GM19193 (cell line): Measurements from ENCODE around the gene SMIM10.

Experiments used
- POLR2A ChIP-seq: IDR thresholded peaks from 4 replicates; pipeline ENCODE4 v1.6.1; 2011; ENCODE audit not compliant: insufficient read depth, insufficient read length; ENCODE audit errors: extremely low read depth

Gene SMIM10

DNA sequence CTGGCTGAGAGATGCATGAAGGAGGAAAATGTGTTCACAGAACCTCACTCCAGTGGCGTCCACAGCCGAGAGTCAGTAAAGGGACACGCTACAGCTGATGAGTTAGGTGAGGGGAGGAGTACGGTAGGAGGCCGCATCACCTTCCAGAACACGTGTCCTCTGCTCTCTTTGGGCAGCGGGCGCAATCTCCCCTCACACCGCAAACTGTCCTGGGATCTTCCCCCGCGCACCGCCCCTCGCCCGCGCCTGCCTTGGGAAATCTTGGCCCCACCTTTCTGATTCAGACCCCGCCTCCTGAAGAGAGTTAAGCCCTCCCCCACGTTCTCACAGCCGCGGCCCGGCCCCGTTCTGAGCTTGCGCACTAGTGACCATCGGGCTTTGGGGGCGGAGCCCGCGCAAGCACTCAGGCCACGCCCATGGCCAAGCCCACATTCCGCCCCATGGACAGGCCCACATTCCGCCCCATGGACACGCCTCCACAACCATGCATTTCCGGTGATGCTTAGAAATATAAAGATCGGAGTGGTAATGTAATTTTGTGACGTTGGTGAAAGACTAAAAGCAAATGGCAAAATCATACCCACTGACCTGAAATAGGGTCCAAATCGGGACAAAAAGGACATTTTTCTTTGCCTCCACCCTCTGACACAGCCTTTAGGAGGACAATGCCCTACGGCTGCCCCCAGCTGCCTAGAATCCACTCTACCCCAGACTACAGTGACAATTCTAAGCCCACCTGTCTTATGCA is 13.3 kb downstream of the SMIM10 start:
- TF ChIP-seq POLR2A = no peak

DNA sequence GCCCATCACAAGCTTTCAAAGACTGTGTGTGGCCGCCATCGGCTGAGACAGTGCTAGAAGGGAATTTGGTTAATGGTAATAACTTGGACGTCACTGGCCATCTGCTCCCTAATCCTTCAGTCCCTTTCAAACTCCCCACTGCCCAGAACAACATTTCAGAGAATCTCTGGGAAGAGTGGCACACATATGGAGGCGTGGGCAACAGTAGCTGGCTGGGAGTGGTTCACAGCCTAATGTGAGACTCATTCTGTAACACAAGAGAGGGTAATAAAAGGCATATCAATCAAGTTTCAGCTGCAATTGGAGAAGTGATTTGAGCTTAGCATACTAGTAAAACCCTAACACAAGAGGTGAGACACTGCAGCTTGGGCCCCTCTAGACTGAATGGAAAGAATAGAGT is 15.4 kb downstream of the SMIM10 start:
- TF ChIP-seq POLR2A = no peak

DNA sequence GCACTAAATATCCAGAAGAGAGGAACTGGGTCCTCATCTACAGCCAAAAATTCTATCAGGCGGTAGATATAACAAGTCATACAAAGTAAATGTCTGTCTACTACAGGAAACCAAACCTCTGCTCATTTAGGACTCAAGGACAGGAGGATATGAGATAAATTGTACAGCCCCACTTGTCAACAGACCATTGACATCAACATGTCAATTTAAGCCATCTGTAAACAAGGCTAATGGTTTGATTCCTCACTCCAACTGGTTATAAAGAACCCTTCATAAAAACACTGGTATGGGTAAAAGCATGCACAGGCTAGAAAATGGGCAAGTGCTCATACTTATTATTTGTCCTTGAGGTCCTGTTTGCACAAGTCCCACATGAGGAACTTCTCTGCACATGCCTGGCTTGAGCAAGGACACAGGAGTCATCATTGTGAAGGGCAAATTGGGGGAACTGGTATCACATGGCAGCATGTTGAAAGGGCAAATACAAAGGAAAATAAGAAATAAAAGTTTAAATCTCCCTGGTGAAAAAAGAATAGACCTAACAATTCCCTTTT is 18.3 kb downstream of the SMIM10 start:
- no peak for TF ChIP-seq POLR2A

DNA sequence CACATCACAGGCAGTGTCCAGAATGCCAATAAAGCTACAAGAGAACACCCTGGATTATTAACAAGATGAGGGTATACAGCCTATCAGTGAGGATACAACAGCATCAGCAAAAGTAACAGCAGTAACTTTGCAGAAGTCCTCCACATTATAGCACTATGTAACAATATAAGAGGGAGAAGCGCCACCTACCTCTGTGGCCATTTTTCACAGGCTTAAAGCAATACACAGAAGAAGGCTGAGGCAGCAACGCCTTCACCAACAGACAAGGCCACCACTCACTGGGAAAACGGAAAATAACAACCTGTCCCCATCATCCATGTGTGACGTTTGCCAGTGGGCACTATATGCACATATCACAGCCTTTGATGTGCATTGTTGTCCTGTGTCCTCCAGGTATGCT is 19.0 kb downstream of the SMIM10 start:
- no peak for TF ChIP-seq POLR2A

DNA sequence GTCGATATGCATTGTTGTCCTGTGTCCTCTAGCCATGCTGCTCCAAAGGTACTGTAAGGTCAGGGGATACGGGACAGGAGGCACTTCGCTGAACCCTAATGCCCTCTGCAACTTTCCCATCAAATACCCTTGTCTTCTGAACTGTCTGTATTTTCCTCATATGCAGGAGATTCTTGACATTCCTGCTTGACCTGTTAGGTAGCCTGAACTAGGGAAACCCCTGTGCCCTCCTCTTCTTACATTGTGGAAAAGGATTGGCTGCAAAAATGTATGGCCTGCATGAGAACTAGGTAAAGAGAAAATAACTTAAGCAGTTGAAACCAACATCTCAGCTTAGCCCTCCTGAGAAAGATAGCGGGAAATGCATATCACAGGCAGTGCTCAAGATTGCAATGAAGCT is 20.1 kb downstream of the SMIM10 start:
- TF ChIP-seq POLR2A = no peak

DNA sequence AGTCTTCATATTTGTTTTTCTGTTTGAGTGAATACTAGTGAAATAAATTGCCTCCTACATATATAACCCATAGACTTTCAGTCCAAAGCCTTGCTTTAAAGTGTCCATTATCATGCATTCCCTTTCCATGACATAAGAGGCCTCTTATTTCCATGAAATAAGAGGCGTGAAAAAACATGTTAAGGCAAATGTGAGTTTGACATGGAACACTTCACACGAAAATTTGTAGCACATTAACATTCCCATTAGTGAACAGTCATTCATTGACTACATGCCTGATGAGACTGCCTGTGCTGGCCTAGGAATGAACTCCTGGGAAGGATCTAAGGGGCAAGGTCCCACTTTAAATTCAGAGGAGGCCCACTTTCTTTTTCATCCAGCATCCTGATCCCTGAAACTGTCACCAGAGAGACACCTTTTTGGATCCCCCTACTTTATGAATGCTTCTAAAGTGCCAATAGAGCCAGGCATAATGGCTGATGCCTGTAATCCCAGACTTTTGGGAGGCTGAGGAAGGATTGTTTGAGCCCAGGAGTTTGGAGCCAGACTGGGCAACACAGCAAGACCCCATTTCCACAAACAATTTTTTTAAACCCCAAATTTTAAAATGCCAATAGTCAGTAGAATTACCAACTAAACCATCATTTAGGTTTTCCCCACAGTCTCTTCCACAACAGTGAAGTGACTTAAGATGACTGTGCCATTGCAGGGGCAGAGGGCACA is 24.9 kb downstream of the SMIM10 start:
- TF ChIP-seq POLR2A = no peak

DNA sequence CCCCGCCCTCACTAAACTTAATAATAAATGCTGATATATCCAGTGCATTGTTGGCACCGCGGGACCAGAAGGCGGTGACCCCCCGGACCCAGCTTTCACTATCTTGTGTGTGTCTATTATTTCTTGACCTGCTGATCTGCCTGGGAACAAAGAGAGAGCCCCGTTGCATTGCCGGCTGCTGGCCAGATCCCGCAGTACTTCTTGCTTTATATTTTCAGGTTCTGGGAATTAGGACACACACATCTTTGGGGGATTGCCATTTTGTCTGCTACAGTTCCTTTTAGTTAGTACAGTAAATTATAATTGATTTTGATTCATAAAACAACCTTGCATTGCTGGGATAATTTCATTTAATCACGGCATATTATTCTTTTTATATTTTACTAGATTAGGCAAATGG is 33.7 kb downstream of the SMIM10 start:
- no peak for TF ChIP-seq POLR2A
